Fibroblast of lung (primary cell): ENCODE results near the gene HHAT. TPM values are rescaled to one million over a fixed set of nuclear protein-coding genes. Genes with fewer than 3 reads are reported as not detected.

Experiments
- DNase-seq, 2 donors: peaks; one replicate each; pipeline versions ENCODE4 v3.0.0 to v3.0.0-alpha.2; 2010; ENCODE audit warnings: low read depth in 2 of 2
- H2AFZ ChIP-seq: 2 replicates; pipeline ENCODE4 v1.5.1; 2012; ENCODE audit warnings: low read length, control low read depth, inconsistent platforms
- H3K27ac ChIP-seq: 2 replicates; pipeline ENCODE4 v1.5.1; 2011; ENCODE audit warnings: low read length, control low read depth; ENCODE audit not compliant: insufficient read depth
- H3K27me3 ChIP-seq: 2 replicates; pipeline ENCODE4 v1.5.1; 2011; ENCODE audit warnings: mild to moderate bottlenecking, low read length; ENCODE audit not compliant: control insufficient read depth, insufficient read depth
- H3K36me3 ChIP-seq: 2 replicates; pipeline ENCODE4 v1.5.1; 2011; ENCODE audit warnings: low read length; ENCODE audit not compliant: control insufficient read depth, insufficient read depth
- H3K4me1 ChIP-seq: 2 replicates; pipeline ENCODE4 v1.5.1; 2011; ENCODE audit warnings: low read length; ENCODE audit not compliant: control insufficient read depth, insufficient read depth; ENCODE audit errors: extremely low read depth
- H3K4me2 ChIP-seq: 2 replicates; pipeline ENCODE4 v1.5.1; 2011; ENCODE audit warnings: low read length, control low read depth; ENCODE audit not compliant: insufficient read depth; ENCODE audit errors: extremely low read depth
- H3K4me3 ChIP-seq, 4 experiments: fragments of 200-600 bp in 1 of 4; sonication (generic) in 1 of 4; replicated peaks in 1 of 4; 2 replicates each; pipeline ENCODE4 v1.5.1; 2011 to 2016; ENCODE audit warnings: low read length in 4 of 4, low read depth in 3 of 4, mild to moderate bottlenecking in 3 of 4, control low read depth in 2 of 4, inconsistent platforms in 1 of 4, mixed read lengths in 1 of 4; ENCODE audit not compliant: insufficient read depth in 1 of 4; ENCODE audit errors: control extremely low read depth in 1 of 4
- H3K79me2 ChIP-seq: 2 replicates; pipeline ENCODE4 v1.5.1; 2012; ENCODE audit warnings: mild to moderate bottlenecking, low read length, inconsistent platforms; ENCODE audit not compliant: control insufficient read depth, insufficient read depth
- H3K9ac ChIP-seq: 2 replicates; pipeline ENCODE4 v1.5.1; 2011; ENCODE audit warnings: mild to moderate bottlenecking, low read length, control low read depth; ENCODE audit not compliant: insufficient read depth
- H3K9me3 ChIP-seq: 2 replicates; pipeline ENCODE4 v1.5.1; 2012; ENCODE audit warnings: low read depth, low read length; ENCODE audit not compliant: control insufficient read depth, insufficient read depth
- H4K20me1 ChIP-seq: 2 replicates; pipeline ENCODE4 v1.5.1; 2011; ENCODE audit warnings: low read length; ENCODE audit not compliant: control insufficient read depth, insufficient read depth; ENCODE audit errors: extremely low read depth
- CTCF ChIP-seq, 2 donors: IDR thresholded peaks in 1 of 2; conservative IDR thresholded peaks in 1 of 2; 1 replicate in 1 of 2; 2 replicates in 1 of 2; pipeline ENCODE4 v1.5.1; 2011 to 2012; ENCODE audit warnings: low read length in 2 of 2, control low read depth in 1 of 2, inconsistent platforms in 1 of 2, low read depth in 1 of 2, mild to moderate bottlenecking in 1 of 2
- EZH2 ChIP-seq: IDR thresholded peaks from 2 replicates; pipeline ENCODE4 v1.5.1; 2012; ENCODE audit warnings: low read length, control low read depth, mild to moderate bottlenecking; ENCODE audit errors: missing control alignments
- polyA plus RNA-seq, 2 donors: library from polyadenylated mRNA; depleted of rRNA in 1 of 2; stranded (reverse) in 1 of 2; unstranded in 1 of 2; fragments of >200 nt; gene quantifications; 2 replicates each; pipeline ENCODE4 v1.2.1, GENCODE V29; 2011 to 2012; ENCODE audit warnings: missing spikeins in 1 of 2
- total RNA-seq: library from RNA; depleted of rRNA; stranded (reverse); fragments of >200 nt; gene quantifications from 2 replicates; pipeline ENCODE4 v1.2.1, GENCODE V29; 2014

The HHAT gene
- total and polyA plus RNA-seq, 2 donors (not counting 1 experiment from before 2014, with no cell fraction given) = 3.6 to 4.8 TPM

DNA sequence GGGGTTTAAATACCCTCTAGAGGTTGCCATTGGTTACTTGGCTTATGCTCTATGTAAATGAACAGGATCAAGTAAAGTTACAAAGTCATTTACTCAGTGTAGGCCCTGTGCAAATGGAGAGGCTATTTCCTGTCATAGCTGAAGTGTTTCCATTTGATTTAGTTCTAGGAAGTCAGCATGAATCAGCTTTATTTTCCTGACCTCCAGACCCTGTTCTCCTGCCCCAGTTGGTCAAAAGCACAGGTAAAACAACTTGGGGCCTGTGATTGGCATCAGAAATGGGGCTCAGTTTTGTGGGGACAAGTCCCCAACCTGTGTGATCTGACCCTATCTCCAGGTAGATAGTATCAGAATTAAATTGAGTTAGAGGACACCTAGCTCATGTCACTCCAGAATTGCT is 239.9 kb downstream of the HHAT start:
- Histone ChIP-seq H3K79me2 (no peaks in the 10 kb centered on the region), H3K36me3 (no peaks in the 10 kb centered on the region)

GRCh38 chr1:210570116-210570515 is 241.4 kb downstream of the HHAT start:
- no peak overlapping the region for H3K27ac ChIP-seq
- H4K20me1 ChIP-seq = no peaks in the 10 kb centered on the region
- H3K9ac ChIP-seq = no peak overlapping the region
- no peak overlapping the region for H3K4me2 ChIP-seq
- DNase-seq = no peak
- no peak for TF ChIP-seq EZH2
- TF ChIP-seq CTCF (conservative IDR thresholded peaks at IDR 0.05 in 1 of 2, IDR thresholded peaks at IDR 0.05 in 1 of 2; ENCODE audit: low read depth in 1 of 2, low read length in 2 of 2) = no peak
- no peaks in the 10 kb centered on the region for H3K79me2 ChIP-seq
- no peaks in the 10 kb centered on the region for H3K36me3 ChIP-seq
- no peaks in the 10 kb centered on the region for H3K27me3 ChIP-seq
- H3K4me3 ChIP-seq = no peak overlapping the region
- no peaks in the 10 kb centered on the region for H3K9me3 ChIP-seq
- H2AFZ ChIP-seq = no peak overlapping the region
- no peaks in the 10 kb centered on the region for H3K4me1 ChIP-seq

More for the DNA sequence above, 239.9 kb downstream of the HHAT start:
- Histone ChIP-seq H4K20me1 (no peaks in the 10 kb centered on the region), H3K27me3 (no peaks in the 10 kb centered on the region), H3K27ac (no peak overlapping the region), H3K9ac (no peak overlapping the region), H2AFZ (no peak overlapping the region), H3K4me2 (no peak overlapping the region), H3K4me1 (no peaks in the 10 kb centered on the region), H3K4me3 (no peak overlapping the region), H3K9me3 (no peaks in the 10 kb centered on the region)
- no peak for DNase-seq
- TF ChIP-seq EZH2 (no peak), CTCF (conservative IDR thresholded peaks at IDR 0.05 in 1 of 2, IDR thresholded peaks at IDR 0.05 in 1 of 2; ENCODE audit: low read depth in 1 of 2, low read length in 2 of 2) (no peak)

DNA sequence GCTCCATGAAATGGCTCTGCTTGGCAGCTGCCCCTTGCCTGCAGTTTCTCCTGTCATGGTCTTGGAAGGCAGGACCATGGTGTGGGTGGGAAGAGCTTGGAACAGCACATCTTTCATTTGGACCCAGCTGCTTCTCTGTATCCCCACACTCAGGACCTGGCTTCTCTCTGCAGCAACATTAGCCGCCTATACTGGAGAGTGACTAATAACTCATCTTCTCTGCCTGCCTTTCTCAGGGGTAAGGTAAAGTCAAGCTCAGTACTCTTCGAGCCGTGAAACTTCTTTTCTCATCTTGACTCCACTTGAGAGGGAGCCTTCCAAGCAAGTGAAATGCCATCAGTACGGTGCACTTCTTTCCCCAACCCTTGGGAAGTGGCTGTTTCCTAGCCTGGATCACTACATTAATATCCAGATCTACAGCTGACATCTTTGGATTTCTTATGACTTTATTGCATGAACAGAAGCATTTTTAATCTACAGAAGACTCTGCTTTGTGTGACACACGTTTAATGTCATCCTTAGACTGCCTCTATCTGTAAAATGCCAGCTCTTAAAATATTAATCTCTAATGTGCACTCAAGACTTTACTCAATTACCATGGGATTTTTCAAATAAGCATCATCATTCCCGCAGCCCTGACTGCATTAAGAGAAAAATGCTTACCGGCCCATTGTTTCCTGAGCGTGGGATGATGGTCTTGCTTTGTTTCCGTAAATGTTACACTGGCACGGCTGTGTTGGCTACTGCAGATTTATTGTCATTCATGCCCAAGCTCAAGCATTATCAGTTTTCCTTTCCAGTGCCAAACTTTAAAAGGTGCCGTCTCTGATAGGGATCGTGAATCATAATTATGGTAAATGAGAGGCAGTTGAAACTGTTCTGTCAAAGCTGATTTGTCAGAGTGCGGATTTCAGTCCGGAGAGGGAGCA is 242.9 kb downstream of the HHAT start:
- no peak for TF ChIP-seq CTCF (conservative IDR thresholded peaks at IDR 0.05 in 1 of 2, IDR thresholded peaks at IDR 0.05 in 1 of 2; ENCODE audit: low read depth in 1 of 2, low read length in 2 of 2)
- TF ChIP-seq EZH2 = no peak

More for the DNA sequence above, 242.9 kb downstream of the HHAT start:
- H3K27ac ChIP-seq = no peak overlapping the region
- no peaks in the 10 kb centered on the region for H3K79me2 ChIP-seq
- no peaks in the 10 kb centered on the region for H3K9me3 ChIP-seq
- no peaks in the 10 kb centered on the region for H3K27me3 ChIP-seq
- H3K4me1 ChIP-seq = no peaks in the 10 kb centered on the region
- no peak overlapping the region for H3K4me2 ChIP-seq
- no peak overlapping the region for H2AFZ ChIP-seq
- H3K36me3 ChIP-seq = no peaks in the 10 kb centered on the region
- H4K20me1 ChIP-seq = no peaks in the 10 kb centered on the region
- no peak overlapping the region for H3K9ac ChIP-seq
- H3K4me3 ChIP-seq = no peak overlapping the region
- DNase-seq = no peak
